Tibial nerve (tissue), 4 donors: Measurements from ENCODE around the gene GPR4. TPM values are rescaled to one million over a fixed set of nuclear protein-coding genes. Genes with fewer than 3 reads are reported as not detected.

ENCODE experiments used
- DNase-seq, 2 donors: peaks; one replicate each; pipeline ENCODE4 v3.0.0-alpha.2; 2019; ENCODE audit warnings: low spot score in 2 of 2
- H3K27ac ChIP-seq, 4 donors: fragments of 200-600 bp; sonication (generic) in 3 of 4; one replicate each; pipeline ENCODE4 v1.5.1; 2017 to 2019; ENCODE audit warnings: mild to moderate bottlenecking in 1 of 4
- H3K27me3 ChIP-seq, 2 donors: fragments of 200-600 bp; sonication (generic) in 1 of 2; one replicate each; pipeline versions ENCODE4 v1.5.1 to v1.6.0; 2017 to 2019
- H3K36me3 ChIP-seq, 3 donors: fragments of 200-600 bp; sonication (generic); one replicate each; pipeline ENCODE4 v1.5.1; 2018 to 2019
- H3K4me1 ChIP-seq, 4 donors: fragments of 200-600 bp; sonication (generic) in 3 of 4; one replicate each; pipeline ENCODE4 v1.5.1; 2017 to 2019
- H3K4me3 ChIP-seq, 4 donors: fragments of 200-600 bp; sonication (generic) in 3 of 4; one replicate each; pipeline ENCODE4 v1.5.1; 2017 to 2019; ENCODE audit warnings: mild to moderate bottlenecking in 1 of 4, moderate library complexity in 1 of 4
- H3K9me3 ChIP-seq, 4 donors: fragments of 200-600 bp; sonication (generic) in 3 of 4; one replicate each; pipeline ENCODE4 v1.5.1; 2017 to 2019
- EP300 ChIP-seq, 2 donors: sonication (generic); formaldehyde crosslinking; IDR thresholded peaks; one replicate each; pipeline ENCODE4 v1.6.1; 2017; ENCODE audit warnings: antibody characterized with exemption in 2 of 2, mild to moderate bottlenecking in 1 of 2
- POLR2A ChIP-seq, 2 donors: fragments of 450-650 bp; IDR thresholded peaks; one replicate each; pipeline ENCODE4 v1.6.1; 2017; ENCODE audit warnings: antibody characterized with exemption in 2 of 2, mild to moderate bottlenecking in 2 of 2, moderate library complexity in 2 of 2
- WGBS, 2 donors: methylation state at CpG; one replicate each; pipeline ENCODE4 v1.1.5; 2018; 5-methylcytosine and 5-hydroxymethylcytosine counted together
- total RNA-seq, 4 donors: library from RNA; depleted of rRNA; stranded (reverse); fragments of >200 nt; gene quantifications; one replicate each; pipeline ENCODE4 v1.1.0, GENCODE V29; 2016
- TF ChIP-seq, protein P1 (sequence below), 5 experiments: fragments of 200-600 bp in 3 of 5; fragments of 450-650 bp in 2 of 5; sonication (generic) in 3 of 5; IDR thresholded peaks; one replicate each; pipeline ENCODE4 v1.5.1; 2016 to 2019; ENCODE audit warnings: antibody characterized with exemption in 5 of 5, mild to moderate bottlenecking in 3 of 5, moderate library complexity in 2 of 5

Gene GPR4
- 10 to 100 TPM; 12.6 to 15.6 (median 13.8) TPM for total RNA-seq

DNA sequence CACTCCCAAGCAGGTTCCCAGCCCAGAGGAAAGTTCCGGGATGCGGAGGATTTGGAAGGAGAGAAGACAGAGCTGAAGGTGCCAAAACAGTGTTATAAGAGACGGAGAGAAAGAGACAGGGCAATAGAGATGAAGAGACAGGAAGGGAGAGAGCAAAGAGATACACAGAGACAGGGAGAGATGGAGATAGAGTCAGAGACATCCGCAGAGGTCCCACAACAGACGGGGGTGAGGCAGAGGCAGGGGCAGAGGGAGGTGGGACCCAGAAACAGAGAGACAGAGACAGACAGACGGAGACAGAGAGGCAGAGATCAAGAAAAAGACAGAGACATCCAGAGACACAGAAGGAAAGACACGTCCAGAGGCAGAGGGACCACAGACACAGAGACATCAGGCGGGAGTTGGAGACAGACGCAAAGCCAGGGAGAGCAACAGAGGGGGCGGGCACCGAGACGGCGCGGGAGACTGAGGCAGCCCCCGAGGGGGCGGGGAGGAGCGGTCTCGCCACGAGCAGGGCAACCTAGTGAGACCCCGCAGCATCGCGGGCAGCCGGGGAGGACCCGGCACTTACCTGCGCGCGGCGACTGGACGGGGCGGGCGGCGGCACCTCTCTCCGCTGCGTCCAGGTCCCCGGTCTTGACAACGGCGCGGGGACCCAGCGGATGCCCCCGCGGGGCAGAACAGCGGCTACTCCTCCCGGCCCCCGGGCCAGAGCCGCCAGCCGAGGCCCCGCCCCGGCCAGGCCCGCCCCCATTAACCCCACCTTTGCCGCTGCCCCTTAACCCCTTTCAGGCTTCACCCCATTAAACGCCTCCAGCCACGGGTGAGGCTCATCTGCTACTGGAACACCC, at the start of gene GPR4:
Gene GPR4 (minus strand): TSS at position 689 of the 851 bp plus-strand sequence. CDS start 10,346 bp downstream, outside the sequence.
- Histone ChIP-seq H3K4me1 (peaks cover 0 to 39% (median 2%) of the 10 kb centered on the region in 4 donors), H3K36me3 (no peaks in the 10 kb centered on the region), H3K27ac (peak within 1 kb of the TSS in 3 of 4 donors; percentile 63 to 81 (median 69)), H3K9me3 (no peaks in the 10 kb centered on the region), H3K27me3 (peaks cover 0 to 75% of the 10 kb centered on the region in 2 donors), H3K4me3 (peak within 1 kb of the TSS; percentile 16 to 64 (median 25))
- no peak for DNase-seq
- 3% methylated on average over 46 of the region's 52 CpGs for WGBS, 2 donors
- TF ChIP-seq POLR2A (IDR thresholded peaks at IDR 0.05) (peak in 1 of 2 donors; percentile 30), EP300 (IDR thresholded peaks at IDR 0.05) (no peak)
- TF ChIP-seq, protein P1, sequence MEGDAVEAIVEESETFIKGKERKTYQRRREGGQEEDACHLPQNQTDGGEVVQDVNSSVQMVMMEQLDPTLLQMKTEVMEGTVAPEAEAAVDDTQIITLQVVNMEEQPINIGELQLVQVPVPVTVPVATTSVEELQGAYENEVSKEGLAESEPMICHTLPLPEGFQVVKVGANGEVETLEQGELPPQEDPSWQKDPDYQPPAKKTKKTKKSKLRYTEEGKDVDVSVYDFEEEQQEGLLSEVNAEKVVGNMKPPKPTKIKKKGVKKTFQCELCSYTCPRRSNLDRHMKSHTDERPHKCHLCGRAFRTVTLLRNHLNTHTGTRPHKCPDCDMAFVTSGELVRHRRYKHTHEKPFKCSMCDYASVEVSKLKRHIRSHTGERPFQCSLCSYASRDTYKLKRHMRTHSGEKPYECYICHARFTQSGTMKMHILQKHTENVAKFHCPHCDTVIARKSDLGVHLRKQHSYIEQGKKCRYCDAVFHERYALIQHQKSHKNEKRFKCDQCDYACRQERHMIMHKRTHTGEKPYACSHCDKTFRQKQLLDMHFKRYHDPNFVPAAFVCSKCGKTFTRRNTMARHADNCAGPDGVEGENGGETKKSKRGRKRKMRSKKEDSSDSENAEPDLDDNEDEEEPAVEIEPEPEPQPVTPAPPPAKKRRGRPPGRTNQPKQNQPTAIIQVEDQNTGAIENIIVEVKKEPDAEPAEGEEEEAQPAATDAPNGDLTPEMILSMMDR (IDR thresholded peaks at IDR 0.05): no peak

DNA sequence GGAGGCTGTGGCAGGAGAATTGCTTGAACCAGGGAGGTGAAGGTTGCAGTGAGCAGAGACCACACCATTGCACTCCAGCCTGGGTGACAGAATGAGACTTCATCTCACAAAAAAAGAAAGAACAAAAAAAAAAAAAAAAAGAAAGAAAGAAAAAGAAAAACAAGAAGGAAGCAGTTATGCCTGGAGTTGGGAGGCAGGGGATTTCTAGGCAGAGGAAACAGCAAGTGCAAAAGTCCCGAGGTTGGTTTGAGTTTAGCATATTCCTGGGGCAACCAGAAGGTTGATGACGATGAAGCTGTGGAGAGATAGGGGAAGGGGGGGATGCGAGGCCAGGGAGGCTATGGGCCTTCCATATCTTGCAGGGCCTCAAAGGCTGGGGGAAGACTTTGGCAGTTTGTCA, 48.7 kb upstream of the GPR4 start:
- Histone ChIP-seq H3K4me3 (no peak overlapping the region), H3K4me1 (peaks cover 0 to 7% (median 6%) of the 10 kb centered on the region in 4 donors), H3K9me3 (no peaks in the 10 kb centered on the region), H3K27me3 (peaks cover 0 to 18% of the 10 kb centered on the region in 2 donors), H3K27ac (no peak overlapping the region), H3K36me3 (no peaks in the 10 kb centered on the region)
- no peak for TF ChIP-seq POLR2A (IDR thresholded peaks at IDR 0.05)
- TF ChIP-seq, protein P1 (IDR thresholded peaks at IDR 0.05): no peak
- TF ChIP-seq EP300 (IDR thresholded peaks at IDR 0.05): no peak
- DNase-seq: no peak
- WGBS, 2 donors: 68 to 70% methylated on average over 3 of the region's 3 CpGs

DNA sequence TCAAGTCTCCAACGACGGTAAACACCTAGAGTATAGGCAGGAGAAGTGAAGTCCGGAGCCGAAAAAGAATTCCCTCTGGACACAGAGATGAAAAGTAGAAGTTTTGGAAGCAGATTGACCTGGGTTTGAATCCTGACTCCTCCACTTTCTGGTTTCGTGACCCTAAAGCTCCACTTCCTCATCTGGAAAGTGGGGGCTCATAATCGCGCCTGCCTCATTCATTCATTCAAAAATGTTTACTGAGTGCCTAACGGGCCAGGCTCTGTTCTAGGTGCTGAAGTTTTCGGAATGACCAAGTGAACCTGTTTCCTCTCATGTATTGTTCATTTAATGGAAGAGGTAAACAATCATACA, 44.3 kb upstream of the GPR4 start:
- H3K27me3 ChIP-seq: peaks cover 0 to 44% of the 10 kb centered on the region in 2 donors
- H3K4me1 ChIP-seq: peaks cover 0 to 40% (median 25%) of the 10 kb centered on the region in 4 donors
- H3K9me3 ChIP-seq: no peaks in the 10 kb centered on the region
- H3K27ac ChIP-seq: no peak overlapping the region
- 5 to 13% methylated on average over 8 to 9 of the region's 9 CpGs for WGBS, 2 donors
- peak overlapping the region in 2 of 4 donors; percentile 34 to 39 for H3K4me3 ChIP-seq
- H3K36me3 ChIP-seq: no peaks in the 10 kb centered on the region
- TF ChIP-seq, protein P1 (IDR thresholded peaks at IDR 0.05): no peak
- no peak for TF ChIP-seq POLR2A (IDR thresholded peaks at IDR 0.05)
- no peak for TF ChIP-seq EP300 (IDR thresholded peaks at IDR 0.05)
- no peak for DNase-seq

DNA sequence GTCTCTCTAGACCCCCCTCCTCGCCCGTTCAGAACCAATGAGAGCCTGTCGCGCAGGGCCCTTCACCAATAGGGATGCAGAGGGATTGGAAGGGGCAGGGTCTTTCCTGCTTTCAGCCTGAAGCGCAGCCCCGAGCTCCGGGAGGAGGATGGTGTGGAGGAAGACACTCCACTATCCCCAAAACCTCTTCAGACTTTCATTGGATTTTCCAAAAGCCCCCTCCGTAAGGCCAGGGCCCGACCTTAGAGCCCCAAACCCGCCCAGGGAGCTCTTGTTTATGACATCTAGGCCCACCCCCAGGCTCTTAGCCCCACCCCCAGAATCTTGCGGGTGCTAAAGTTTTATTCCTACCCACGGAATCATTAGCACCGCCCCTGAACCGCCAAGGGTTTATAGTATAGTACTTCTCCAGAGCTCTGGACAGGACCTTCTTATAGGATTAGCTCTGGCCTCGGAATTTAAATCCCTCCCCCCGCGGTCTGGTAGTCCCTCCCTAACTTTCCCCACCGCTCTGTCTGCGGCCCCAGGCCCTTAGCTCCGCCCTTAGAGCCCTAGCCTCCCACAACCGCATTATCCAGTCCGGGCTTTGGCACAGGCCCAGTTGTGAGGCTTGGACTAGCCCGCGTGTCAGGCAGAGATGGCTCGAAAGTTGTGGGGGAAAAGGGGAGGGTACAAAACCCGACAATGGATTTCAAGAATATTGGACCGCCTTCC, 43.8 kb upstream of the GPR4 start:
- peak in 1 of 2 donors; percentile 57 for DNase-seq
- WGBS, 2 donors: 1% methylated on average over 27 of the region's 27 CpGs
- no peak overlapping the region for H3K27ac ChIP-seq
- TF ChIP-seq, protein P1 (IDR thresholded peaks at IDR 0.05): no peak
- no peak for TF ChIP-seq POLR2A (IDR thresholded peaks at IDR 0.05)
- TF ChIP-seq EP300 (IDR thresholded peaks at IDR 0.05): no peak
- peaks cover 0 to 45% (median 25%) of the 10 kb centered on the region in 4 donors for H3K4me1 ChIP-seq
- no peaks in the 10 kb centered on the region for H3K9me3 ChIP-seq
- no peaks in the 10 kb centered on the region for H3K36me3 ChIP-seq
- peak overlapping the region; percentile 13 to 39 (median 25) for H3K4me3 ChIP-seq
- H3K27me3 ChIP-seq: peaks cover 0 to 44% of the 10 kb centered on the region in 2 donors
